GM21515 (cell line): ENCODE measurements around the gene ZYX.
"Not testable (repeated sequence)": the region's sequence is repeated elsewhere in the genome, so short reads cannot be mapped to it uniquely, and the experiment has no call there.

Source experiments
- ATAC-seq: cut with Tn5 transposase; IDR thresholded peaks from one replicate; pipeline ENCODE4 v1.9.1; 2021; ENCODE audit not compliant: unreplicated experiment

The ZYX gene

DNA sequence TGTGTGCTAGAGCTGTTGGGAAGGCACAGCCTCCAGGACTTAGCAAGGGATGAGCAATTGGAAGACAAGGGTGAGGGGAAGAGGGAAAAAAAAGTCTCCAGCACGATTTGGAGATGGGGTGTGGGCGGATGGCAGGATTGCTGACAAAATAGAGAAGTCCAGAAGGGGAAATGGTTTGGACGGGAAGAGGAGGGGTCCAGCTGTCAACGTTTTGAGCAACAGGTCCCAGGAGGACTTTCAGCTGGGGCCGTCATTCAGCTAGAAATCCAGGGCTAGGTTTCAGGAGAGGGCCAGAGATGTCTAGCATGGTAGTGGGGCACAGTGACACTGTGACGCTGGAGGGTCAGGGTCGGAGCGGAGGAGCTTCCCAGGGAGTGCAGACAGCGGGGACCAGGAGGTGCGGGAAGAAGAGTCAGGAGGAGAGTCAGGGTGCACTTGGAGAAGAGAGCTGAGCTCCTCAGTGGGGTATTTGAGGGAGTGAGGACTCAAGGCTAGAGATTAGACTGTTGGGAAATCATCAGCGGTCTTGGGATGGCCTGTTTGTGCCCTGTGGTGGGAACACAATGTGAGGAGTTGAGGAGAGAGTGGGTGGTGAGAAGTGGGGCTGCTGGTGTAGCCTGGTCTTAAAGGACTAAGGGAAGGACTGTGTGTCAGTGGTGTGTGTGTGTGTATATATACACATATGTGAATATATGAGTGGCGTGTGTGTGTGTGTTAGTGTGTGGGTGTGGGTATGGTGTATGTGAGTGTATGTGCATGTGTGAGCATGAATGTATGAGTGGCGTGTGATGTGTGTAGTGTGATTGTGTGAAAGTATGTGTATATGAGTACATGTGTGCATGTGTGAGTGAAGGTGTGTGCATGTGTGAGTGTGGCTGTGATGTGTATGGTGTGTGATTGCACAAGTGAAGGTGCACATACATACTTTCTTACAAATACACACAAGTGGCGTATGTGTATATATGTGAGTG, 3.8 kb downstream of the ZYX start:
- ATAC-seq = no peak

DNA sequence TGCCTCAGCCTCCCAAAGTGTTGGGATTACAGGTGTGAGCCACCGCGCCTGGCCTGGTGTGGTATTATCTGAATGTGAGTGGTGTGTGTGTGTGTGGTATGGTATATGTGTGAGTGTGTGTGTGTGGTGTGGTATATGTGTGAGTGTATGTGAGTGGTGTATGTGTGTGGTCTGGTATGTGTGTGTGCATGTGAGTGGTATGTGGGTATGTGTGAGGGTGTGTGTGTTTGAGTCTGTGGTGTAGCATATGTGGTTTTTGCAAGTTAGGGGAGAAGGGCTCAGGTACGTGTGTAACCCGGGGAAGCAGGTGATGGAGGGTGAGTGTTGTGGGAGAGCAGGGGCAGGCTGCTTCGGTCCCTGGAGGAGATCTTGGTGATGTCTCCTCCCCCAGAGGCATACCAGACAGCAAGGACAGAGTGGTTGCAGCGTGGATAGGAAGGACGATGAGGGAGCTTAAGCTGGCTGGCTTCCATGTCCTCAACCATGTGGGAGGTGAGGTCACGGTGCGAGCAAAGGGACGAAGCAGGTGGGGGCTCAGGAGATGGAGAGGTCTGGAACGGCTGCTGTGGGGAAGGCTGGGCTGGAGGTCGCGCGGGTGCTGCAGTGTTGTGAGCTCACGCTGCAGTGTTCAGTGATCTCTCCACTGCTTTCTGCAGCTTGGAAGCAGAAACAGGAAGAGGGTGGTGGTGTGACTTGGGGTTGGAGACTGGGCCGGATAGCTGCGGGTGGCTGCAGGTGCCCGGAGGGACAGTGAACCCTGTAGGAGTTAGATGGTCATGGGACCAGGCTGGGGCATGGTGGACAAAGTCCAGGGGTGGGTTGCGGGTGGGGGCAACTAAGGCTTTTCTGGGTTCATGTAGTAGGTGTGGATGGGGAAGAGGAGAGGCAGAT, 5.0 kb downstream of the ZYX start:
- ATAC-seq = no peak

DNA sequence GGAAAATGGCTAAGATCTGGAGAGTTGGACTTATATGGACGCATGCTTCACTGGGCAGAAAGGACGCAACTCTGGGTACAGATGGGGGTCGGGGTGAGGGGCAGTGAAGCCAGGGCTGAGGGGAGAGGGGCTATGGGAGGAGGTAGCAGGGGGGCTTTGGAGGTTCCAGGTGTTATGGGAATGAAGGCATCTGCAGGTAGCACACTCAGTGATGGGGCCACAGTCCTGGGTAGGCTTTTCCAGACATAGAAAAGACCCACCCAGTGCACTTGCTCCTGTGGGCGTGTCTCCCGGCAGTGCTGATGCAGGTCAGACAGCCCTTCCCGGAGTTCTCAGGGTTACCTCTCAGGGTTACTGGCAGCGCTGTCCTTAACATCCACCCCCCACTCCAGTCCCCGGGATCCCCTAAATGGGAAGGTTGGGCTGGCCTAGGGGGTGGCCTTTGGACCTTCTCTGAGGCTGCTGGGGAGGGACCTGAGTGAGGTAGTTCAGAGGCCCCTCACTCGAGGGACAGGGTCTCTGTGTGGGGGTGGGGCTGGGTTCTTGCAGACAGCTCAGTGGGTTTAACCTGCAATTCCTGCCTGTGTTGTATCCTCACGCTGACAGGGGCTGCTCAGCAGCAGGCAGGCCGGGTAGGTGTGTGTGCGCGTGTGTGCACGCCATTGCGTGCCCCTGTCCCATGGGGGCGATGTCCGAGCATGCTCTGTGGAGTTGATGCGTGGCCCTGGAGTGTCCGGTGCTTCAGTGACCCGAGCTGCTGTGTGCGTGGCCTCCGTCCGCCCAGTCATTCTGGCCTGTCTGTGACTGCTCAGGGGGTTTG, 6.2 kb downstream of the ZYX start:
- no peak for ATAC-seq

DNA sequence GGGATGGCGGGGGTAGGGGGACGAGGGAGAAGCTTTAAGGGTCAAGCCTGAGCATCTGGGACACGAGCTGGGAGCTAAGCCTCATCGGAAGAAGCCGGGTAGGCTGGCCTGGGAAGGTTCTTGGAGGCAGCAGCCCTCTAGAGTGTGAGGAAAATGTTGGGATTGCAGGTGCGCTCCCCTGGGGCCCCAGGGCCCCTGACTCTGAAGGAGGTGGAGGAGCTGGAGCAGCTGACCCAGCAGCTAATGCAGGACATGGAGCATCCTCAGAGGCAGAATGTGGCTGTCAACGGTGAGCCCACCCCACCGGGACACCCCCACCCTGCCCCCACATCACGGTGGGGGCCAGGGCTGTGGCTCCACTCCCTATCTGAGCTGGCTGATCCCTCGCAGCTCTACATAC, 6.9 kb downstream of the ZYX start:
- ATAC-seq = no peak

DNA sequence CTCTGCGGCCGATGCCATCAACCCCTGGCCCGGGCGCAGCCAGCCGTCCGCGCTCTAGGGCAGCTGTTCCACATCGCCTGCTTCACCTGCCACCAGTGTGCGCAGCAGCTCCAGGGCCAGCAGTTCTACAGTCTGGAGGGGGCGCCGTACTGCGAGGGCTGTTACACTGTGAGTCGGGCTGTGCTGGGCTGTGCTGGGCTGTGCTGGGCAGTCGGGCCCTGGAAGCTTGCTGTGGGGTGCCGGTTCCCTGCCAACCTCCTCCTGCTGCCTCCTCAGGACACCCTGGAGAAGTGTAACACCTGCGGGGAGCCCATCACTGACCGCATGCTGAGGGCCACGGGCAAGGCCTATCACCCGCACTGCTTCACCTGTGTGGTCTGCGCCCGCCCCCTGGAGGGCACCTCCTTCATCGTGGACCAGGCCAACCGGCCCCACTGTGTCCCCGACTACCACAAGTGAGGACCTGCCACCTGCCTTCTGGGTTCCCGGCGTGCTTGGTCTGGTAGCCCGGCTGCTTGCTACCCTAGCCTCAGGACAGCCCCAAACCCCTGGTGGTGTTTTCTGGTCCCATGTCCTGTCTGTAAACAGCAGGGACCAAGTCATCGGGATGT, 7.5 kb downstream of the ZYX start:
- no peak for ATAC-seq

DNA sequence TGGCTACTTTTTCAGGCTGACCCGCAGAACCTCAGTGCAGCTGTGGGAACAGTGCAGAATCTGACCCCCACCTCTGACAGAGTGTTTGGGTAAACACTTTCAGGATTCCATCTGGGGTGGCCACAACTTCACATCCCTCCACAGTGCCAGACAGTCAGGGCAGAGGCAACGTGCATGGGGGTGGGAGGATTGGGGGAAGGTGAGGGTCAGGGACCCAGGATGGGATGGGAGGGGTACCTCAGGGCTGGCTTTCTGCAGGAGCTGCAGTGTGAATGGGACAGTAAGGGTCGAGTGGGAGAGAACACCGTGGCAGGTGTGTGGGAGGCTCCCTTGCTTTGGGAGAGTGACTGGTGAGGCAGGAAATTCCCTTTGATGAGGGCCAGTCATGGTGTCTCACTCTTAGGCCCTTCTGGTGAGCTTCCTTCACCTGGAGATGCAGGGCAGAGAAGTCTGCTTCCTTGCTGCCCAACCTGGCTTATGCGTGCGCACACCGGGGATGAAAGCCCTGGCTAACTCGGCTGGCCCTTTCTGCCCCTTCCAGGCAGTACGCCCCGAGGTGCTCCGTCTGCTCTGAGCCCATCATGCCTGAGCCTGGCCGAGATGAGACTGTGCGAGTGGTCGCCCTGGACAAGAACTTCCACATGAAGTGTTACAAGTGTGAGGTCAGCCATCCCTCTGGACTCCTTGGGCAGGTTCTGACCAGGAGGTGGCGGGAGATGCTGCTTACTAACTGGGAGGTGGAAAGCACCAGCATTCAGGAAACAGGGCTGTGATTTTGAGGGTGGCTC, 8.4 kb downstream of the ZYX start:
- ATAC-seq = no peak

DNA sequence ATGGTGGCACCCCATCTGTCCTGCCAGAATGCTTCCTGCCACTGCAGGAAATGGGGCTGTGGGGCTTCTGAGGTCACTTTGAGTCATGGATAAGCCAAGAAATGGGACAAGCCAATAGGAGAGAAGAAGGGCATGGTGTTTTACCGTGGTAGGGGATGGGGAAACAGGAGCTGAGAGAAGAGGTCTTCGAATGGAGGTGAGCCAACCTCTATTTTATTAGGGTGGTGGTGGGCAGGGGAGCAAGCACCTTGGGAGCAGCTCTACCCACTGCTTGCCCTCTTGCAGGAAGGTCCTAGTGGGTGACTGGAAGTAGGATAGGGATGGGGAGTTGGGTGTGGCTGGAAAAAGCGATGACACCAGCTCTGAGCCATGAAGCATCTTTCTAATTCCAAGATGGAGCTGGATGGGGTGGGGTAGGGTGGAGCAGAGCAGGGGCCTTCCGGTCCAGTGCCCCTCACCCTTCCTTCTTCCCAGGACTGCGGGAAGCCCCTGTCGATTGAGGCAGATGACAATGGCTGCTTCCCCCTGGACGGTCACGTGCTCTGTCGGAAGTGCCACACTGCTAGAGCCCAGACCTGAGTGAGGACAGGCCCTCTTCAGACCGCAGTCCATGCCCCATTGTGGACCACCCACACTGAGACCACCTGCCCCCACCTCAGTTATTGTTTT, 9.1 kb downstream of the ZYX start:
- ATAC-seq = no peak

DNA sequence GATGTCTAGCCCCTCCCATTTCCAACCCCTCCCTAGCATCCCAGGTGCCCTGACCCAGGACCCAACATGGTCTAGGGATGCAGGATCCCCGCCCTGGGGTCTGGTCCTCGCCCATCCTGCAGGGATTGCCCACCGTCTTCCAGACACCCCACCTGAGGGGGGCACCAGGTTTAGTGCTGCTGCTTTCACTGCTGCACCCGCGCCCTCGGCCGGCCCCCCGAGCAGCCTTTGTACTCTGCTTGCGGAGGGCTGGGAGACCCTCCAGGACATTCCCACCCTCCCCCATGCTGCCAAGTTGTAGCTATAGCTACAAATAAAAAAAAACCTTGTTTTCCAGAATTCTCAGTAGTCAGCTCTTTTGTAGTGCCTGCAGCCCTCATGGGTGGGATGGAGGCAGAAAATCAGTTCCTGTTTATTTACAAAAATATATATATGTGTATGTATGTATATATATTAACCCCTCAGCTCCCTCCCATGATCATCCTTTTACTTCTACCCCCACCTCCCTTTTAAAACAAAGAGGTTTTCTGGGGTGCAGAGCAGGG, 9.7 kb downstream of the ZYX start:
- ATAC-seq = no peak

DNA sequence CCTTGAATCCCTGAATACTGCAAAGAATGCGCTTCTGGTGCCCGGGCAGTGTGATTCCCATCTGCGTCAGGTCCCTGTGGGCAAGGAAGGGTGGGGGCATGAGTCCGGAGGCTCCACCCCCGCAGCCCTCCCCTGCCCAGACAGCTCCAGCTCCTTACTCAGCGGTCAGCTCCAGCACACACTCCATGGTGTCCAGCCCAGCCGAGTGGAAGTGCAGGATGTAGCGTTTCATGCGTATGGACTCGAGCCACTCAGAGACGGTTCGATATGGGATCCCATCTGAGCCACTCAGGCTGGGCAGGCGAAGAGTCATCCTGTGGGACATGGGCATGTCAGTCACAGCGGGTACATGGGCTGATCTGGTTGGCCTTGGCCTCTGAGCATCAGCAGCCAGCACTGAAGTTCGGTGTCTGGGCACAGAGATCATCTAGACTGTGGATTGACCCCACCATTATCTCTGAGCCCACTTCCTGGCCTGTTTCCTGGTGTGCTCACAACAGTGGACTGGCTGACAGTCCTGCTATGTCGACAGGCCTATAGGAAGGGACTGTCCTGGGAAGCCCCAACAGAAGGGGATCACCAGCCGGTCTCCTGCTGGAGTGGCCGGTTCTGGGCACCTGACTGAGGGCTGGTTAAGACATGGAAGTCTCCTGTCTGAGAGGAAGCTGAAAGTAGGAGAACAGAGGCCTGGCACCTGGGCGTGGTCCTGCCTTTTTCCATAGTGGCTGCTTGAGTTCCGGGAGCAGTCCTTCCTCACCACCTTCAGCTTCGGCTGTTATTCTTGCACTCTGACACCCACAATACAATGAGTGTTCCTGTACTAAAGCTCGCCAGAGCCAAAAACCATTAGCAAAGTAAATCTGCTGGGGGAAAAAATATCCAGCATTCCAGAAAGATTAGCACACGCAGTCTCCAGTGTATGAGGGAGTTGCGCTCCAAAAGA, 10.6 kb downstream of the ZYX start:
- ATAC-seq = no peak

DNA sequence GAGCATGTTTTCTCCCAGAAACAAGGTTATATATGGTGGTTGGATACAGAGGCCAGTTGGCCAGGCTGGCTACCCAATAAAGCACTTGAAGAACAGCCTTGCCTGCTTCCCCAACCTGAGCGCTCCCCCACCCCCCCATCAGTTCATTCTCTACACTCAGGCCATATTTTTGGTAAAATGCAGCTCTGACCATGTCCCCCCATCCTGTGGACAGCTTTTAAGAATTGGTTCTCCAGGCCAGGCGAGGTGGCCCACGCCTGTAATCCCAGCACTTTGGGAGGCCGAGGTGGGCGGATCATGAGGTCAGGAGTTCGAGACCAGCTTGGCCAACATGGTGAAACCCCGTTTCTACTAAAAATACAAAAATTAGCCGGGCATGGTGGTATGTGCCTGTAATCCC, 11.3 kb downstream of the ZYX start:
- not testable (repeated sequence) for ATAC-seq

DNA sequence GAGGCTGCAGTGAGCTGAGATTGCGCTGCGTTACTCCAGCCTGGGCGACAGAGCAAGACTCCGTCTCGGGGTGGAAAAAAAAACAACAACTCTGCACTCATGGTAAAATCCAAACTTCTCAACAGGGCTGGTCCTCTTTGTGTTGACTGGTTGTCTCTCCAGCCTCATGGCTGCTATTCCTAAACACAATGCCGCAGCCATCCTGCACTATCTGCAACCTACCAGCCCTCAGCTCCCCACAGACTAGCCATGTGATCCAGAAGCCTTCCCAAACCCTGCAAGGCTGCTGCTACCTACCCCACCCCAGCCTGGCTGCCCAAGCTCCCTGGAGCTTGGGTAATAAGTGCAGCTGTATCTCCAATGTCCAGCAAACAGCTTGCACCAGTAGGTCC, 11.7 kb downstream of the ZYX start:
- no peak for ATAC-seq

DNA sequence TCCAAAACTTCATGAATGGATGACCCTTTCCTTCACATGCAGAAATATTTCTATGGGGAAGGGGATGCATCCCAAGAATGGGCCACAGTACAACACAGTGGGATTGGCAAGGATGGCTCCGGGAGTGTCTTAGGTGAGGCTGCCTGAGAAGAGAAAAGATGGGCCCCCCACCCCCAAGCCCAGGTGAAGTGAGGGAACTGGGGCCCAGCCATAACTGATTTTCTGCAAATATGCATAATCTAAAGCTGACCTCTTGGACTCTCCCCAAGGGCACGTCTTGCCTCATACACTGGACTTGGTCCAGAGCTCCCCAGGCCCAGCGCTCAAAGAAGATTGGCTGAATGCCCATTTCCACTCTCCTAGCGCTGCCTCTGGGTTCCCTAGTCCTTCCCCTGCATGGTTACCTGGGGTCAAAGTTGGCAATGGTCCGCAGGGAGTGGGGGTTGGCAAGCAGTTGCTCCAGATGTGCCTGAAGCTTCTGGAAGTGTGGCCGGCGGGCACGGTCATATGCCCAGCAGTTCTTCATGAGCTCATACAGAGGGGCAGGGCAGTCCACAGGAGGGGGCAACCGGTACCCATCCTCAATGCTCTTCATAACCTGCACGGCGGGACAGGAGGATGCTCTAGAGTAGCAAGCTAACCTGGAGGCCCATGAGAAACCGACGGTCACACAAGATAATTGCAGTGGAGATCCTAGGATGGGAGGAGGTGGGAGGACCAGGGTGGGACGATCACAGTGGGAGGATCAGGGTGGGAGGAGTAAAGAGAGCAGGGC, 12.3 kb downstream of the ZYX start:
- no peak for ATAC-seq

DNA sequence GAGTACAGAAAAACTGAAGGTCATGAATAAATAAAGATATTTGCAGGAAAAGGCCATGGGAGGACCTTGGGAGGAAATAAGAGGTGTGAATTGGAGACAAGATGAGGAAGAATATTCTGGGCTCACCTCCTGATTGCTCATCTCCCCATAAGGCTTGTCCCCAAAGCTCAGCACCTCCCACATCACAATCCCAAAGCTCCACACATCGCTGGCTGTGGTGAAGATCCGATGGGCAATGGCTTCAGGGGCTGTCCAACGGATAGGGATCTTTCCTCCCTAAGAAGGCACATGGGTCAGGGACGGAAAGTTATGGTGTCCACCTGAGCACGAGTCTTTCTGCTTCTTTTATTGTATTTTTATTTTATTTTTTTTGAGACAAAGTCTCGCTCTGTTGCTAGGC, 12.9 kb downstream of the ZYX start:
- no peak for ATAC-seq

DNA sequence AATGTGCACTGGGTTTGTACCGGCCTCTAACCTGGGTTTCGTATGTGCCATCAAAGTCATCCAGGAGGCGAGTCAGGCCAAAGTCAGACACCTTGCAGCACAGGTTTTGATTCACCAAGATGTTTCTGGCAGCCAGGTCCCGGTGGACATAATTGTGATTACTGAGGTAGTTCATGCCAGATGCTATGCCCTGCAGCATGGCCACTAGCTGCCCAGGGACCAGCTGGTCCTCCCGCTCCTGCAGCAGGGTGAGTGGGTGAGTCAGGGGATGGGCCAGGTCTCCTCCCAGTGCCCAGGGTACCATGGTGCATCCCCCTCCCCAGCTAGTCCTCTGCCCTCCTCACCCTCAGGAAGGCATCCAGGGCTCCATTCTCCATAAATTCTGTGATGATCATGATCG, 13.6 kb downstream of the ZYX start:
- no peak for ATAC-seq

DNA sequence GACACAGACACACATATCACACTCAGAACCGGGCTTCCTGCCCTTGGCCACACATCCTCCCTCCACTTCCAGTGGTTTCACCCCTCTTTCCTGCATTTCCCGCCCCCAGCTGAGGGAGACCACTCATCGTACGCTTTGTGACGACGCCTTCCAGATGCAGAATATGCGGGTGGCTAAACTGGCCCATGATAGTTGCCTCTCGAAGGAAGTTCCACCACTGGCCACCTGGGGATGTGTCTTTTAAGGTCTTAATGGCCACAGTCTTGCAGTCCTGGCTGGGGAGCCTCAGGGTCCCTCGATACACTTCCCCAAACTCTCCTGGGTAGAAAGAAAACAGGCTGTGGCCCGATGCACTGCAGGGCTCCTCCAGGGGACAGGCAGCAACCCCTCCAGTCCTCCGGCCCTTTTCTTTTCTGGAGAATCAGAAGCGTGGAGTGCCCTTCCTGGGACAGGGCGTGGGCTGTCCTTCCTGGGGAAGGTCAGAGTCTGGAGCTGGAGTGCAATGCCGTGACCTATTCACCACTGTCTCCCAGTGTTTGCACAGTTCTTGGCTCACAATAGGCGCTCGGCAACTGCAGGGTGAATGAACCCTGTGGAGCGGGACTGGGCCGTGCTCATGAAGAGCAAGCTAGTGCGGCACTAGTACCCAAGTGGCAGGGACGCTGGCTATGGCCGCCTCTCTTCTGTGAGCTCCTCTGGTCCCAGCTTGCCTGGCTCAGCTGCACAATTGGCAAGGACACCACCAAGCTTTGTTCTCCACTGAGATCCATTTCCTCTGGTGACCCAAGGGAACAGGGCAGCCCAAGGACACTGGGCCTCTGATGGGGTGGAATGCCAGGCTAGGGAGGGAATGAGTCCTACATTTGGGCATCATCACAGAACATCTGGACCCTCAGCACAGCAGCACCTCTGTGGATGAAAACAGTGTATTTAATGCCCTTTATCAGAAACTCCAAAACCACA, 14.3 kb downstream of the ZYX start:
- no peak for ATAC-seq

DNA sequence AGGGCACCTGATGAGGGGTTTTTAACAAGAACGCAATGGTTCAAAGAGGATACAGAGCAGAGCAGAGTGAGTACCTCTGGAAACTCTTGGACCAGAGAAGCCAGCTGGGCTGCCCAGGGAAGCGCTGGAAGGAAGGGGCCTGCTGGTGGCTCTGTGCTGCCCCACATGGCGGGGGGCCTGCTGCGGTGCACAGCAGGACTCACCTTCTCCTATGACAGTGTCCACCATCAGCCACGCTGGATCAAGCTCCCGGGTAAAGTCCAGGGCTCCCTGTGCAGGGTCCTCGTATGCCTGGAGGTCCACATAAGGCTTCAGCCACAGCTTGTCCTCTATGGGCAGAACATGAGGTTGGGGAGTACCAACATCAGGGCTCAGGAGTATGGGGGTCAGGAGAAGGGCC, 15.0 kb downstream of the ZYX start:
- no peak for ATAC-seq
